Gastroesophageal sphincter (tissue), 3 donors: Measurements from ENCODE around the gene ABCC10.

Source experiments
- CTCF ChIP-seq, 4 experiments: fragments of 200-600 bp in 2 of 4; fragments of 450-650 bp in 2 of 4; sonication (generic) in 1 of 4; IDR thresholded peaks; one replicate each; pipeline ENCODE4 v1.5.1; 2017 to 2019; ENCODE audit warnings: antibody characterized with exemption in 4 of 4, mild to moderate bottlenecking in 2 of 4, moderate library complexity in 2 of 4
- EP300 ChIP-seq: sonication (generic); formaldehyde crosslinking; IDR thresholded peaks from one replicate; pipeline ENCODE4 v1.6.1; 2017; ENCODE audit warnings: antibody characterized with exemption, mild to moderate bottlenecking
- POLR2AphosphoS5 ChIP-seq: sonication (generic); formaldehyde crosslinking; IDR thresholded peaks from one replicate; pipeline ENCODE4 v1.6.1; 2017; ENCODE audit warnings: antibody characterized with exemption

GRCh38 chr6:43394982-43395381 lies 32.4 kb upstream of the ABCC10 start:
- TF ChIP-seq EP300, result no peak
- TF ChIP-seq CTCF (IDR thresholded peaks at IDR 0.05), result no peak
- no peak for TF ChIP-seq POLR2AphosphoS5
